ENCODE measurements around the gene PTPRN2.

The PTPRN2 gene

GRCh38 chr7:158073845-158074840 is 513.5 kb downstream of the PTPRN2 start:
- no peak for DNase-seq

DNA sequence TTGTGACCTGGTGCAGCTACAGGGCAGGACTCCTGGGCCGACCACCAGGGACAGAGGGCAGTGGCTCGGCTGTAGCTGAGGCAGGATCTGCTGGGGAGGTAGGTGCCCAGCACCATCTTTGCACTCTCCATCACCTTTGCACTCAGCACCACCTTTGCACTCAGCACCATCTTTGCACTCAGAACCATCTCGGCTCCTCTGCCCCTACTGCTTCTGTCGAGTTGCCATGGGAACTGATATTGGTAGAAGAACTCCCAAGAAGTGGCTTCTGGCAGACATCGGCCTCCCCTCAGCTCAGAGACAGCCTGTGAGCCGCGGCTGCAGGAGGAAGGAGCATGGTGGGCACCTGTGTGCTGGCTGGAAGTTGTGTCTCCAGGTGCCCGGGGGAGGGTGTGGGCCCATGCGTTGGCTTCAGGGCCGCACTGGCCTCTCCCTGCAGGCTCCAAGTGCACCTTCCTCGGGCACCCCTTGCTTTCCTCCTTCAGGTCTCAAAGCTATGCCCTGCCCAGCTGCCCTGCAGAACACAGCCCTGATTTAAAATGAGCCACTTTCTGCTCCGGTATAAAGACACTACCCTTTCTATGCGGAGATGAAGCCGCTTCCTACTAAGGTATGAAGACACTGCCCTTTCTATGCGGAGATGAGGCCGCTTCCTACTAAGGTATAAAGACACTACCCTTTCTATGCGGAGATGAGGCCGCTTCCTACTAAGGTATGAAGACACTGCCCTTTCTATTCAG is 514.5 kb downstream of the PTPRN2 start:
- DNase-seq = no peak

- DNase-seq = no peak
These were observed 517.3 kb downstream of the PTPRN2 start for GRCh38 chr7:158070222-158070920.

GRCh38 chr7:158068853-158069252 is 518.8 kb downstream of the PTPRN2 start:
- DNase-seq = no peak

- no peak for DNase-seq
These were observed 519.6 kb downstream of the PTPRN2 start for GRCh38 chr7:158067931-158068482.

DNA sequence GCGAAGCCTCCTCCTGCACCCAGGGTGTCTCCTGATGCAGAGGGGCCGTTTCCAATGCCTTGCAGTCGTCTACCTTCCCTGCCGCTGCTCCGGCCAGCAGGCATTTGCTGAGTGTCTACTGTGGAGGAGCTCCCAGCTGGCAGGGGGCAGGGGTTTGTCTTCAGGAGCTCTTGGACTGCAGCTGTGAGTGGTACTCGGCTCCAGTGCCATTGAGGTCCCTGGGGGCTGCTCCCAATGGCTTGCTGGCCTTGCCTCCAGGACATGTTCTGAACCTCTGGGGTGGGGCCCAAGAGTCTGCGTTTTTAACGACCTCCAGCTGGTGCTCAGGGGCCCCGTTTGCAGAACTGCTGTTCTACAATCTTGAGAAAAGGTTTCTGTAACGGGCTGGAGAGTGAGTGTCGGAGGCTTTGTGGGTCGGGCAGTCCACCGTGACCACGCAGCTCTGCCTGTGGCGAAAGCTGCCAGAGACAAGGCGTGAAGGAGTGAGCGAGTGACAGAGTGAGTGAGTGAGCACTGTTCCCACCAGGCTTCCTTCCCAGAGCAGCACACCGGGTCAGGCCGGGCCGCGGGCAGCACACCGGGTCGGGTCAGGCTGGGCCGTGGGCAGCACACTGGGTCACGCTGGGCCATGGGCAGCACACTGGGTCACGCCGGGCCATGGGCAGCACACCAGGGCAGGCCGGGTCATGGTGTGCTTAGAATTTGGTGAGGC is 520.2 kb downstream of the PTPRN2 start:
- no peak for DNase-seq

GRCh38 chr7:158066085-158066484 is 521.5 kb downstream of the PTPRN2 start:
- no peak for DNase-seq

GRCh38 chr7:158065340-158065739 is 522.3 kb downstream of the PTPRN2 start:
- DNase-seq = no peak

DNA sequence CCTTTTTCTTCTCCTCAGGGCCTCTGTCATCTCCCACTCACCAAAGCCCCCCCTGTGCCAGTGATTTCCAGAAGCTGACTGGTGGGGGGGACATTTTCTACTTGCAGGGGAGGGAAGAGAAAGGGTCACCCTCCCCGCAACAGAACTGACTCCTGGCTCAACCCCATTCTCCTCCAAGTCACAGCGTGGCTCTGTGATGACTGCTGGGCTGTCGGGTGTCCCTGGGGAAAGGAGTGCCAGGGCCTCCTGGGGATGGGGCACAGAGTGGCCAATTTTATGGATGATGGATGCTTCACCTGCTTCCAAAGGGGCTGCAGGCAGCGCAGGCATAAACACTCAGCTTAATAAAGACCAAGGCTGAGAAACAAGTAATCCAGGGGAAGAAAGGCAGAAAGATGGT is 523.0 kb downstream of the PTPRN2 start:
- DNase-seq = no peak

- DNase-seq = no peak
These were observed 523.6 kb downstream of the PTPRN2 start for GRCh38 chr7:158063850-158064610.

DNA sequence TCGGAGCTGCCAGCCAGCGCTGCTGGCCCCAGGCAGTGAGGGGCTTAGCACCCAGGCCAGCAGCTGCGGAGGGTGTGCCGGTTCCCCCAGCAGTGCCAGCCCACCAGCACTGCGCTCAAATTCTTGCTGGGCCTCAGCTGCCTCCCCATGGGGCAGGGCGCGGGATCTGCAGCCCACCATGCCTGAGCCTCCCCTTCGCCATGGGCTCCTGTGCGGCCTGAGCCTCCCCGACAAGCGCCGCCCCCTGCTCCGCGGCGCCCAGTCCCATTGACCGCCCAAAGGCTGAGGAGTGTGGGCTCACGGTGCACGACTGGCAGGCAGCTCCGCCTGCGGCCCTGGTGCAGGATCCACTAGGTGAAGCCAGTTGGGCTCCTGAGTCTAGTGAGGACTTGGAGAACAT is 525.0 kb downstream of the PTPRN2 start:
- DNase-seq = no peak

GRCh38 chr7:158061884-158062656 is 525.6 kb downstream of the PTPRN2 start:
- DNase-seq = no peak

GRCh38 chr7:158061026-158061630 is 526.5 kb downstream of the PTPRN2 start:
- no peak for DNase-seq

DNA sequence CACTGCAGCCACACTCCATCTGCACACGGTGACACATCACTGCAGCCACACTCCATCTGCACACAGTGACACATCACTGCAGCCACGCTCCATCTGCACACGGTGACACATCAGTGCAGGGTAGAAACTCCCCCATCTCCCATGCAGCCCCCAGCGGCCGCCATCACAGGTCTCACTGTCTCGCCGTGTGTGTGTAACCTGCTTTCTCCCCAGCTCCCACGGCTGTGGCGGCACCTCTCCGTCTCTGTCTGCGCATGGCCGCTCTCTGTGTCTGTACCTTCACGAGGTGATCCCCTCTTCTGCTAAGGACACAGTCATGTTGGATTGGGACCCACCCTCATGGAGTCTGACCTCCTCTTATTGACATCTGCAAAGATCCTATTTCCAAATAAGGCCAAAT is 527.4 kb downstream of the PTPRN2 start:
- DNase-seq = no peak

GRCh38 chr7:158057446-158057845 is 530.2 kb downstream of the PTPRN2 start:
- no peak for DNase-seq

- no peak for DNase-seq
These were observed 530.9 kb downstream of the PTPRN2 start for GRCh38 chr7:158056761-158057160.

DNA sequence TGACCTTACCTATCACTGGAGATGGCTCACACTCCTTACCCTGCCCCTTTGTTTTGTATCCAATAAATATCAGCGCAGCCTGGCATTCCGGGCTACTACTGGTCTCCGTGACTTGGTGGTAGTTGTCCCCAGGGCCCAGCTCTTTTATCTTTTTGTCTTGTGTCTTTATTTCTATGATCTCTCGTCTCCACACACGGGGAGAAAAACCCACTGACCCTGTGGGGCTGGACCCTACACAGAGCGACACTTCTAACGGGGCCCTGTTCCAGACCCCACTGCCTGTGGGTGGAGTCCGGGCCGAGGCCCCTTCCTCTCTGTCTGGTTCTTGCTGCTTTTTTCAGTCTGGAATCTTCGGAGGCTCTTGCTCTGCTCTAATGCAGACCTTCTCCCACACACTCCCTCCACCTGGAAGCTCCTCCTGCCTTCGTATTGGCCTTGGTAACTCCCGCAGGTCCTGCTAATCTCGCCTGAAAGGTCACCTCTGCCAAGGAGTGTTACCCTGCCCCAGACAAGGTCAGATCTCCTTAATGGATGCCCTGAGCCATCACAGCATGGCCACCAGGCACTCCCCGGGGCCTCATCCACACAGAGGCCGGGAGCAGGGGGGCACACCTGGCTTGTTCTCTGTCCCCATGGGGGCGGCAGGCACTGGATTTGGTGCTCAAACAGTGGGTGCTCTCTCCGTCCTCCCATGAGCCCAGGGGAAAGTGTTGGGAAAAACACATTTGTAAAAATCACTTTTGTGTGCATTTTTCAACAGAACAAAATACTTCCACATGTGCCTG is 531.7 kb downstream of the PTPRN2 start:
- no peak for DNase-seq

GRCh38 chr7:158054611-158055010 is 533.0 kb downstream of the PTPRN2 start:
- no peak for DNase-seq

DNA sequence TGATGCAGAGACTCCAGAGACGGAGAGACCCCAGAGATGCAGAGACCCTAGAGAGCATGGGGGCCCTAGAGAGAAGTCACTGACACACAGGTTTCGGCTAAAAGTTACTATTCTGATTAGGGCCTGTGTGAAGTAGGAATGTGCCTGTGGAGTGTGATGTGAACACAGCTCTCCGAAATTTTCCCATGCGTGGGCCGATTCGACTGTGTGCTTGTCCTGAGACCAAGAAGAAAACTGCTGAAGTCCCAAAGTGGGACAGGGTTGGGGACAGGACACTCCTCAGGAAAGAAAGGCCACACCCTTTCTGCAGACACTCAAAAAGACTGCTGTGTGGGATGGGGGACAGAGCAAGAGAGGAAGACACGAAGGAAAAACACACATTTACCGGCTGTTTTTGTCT is 533.5 kb downstream of the PTPRN2 start:
- DNase-seq = no peak

All from stimulated activated CD4-positive, alpha-beta T cell treated with anti-CD3 and anti-CD28 coated beads, Interleukin-15, amount 100 ng/mL, for 24 hours (primary cell).